Progenitor cell of endocrine pancreas (in vitro differentiated cells): ENCODE data around the gene RPTOR. TPM values are rescaled to one million over a fixed set of nuclear protein-coding genes. Genes with fewer than 3 reads are reported as not detected.

Source experiments
- DNase-seq: peaks from one replicate; pipeline ENCODE4 v3.0.0; 2021; ENCODE audit warnings: low spot score; ENCODE audit not compliant: unreplicated experiment
- H3K27ac Mint-ChIP-seq: 2 replicates; pipeline ENCODE4 v1.8.0; 2021; ENCODE audit warnings: mild to moderate bottlenecking, moderate library complexity, mixed read lengths
- H3K27me3 Mint-ChIP-seq: 2 replicates; pipeline ENCODE4 v1.8.0; 2021; ENCODE audit warnings: mixed read lengths
- H3K36me3 Mint-ChIP-seq: 2 replicates; pipeline ENCODE4 v1.8.0; 2022; ENCODE audit warnings: mixed read lengths; ENCODE audit not compliant: insufficient read depth
- H3K4me1 Mint-ChIP-seq: 2 replicates; pipeline ENCODE4 v1.8.0; 2021; ENCODE audit warnings: low read depth, mixed read lengths
- H3K4me3 Mint-ChIP-seq: 2 replicates; pipeline ENCODE4 v1.8.0; 2021; ENCODE audit warnings: low read depth, mild to moderate bottlenecking, moderate library complexity, mixed read lengths
- H3K9me3 Mint-ChIP-seq: 2 replicates; pipeline ENCODE4 v1.8.0; 2021; ENCODE audit warnings: low read depth, mixed read lengths
- long read RNA-seq: library from polyadenylated mRNA; unstranded; transcript quantifications from one replicate; pipeline ENCODE4 v2.0.0, GENCODE V29; 2020
- total RNA-seq: library from RNA; stranded (reverse); gene quantifications from 2 replicates; pipeline ENCODE4 v1.2.1, GENCODE V29; 2021
- TF ChIP-seq, protein P1 (sequence below): fragments of 200-600 bp; sonication (generic); IDR thresholded peaks from one replicate; pipeline ENCODE4 v1.5.0; 2021; ENCODE audit warnings: antibody characterized with exemption, mild to moderate bottlenecking; ENCODE audit not compliant: unreplicated experiment

Gene RPTOR, protein sequence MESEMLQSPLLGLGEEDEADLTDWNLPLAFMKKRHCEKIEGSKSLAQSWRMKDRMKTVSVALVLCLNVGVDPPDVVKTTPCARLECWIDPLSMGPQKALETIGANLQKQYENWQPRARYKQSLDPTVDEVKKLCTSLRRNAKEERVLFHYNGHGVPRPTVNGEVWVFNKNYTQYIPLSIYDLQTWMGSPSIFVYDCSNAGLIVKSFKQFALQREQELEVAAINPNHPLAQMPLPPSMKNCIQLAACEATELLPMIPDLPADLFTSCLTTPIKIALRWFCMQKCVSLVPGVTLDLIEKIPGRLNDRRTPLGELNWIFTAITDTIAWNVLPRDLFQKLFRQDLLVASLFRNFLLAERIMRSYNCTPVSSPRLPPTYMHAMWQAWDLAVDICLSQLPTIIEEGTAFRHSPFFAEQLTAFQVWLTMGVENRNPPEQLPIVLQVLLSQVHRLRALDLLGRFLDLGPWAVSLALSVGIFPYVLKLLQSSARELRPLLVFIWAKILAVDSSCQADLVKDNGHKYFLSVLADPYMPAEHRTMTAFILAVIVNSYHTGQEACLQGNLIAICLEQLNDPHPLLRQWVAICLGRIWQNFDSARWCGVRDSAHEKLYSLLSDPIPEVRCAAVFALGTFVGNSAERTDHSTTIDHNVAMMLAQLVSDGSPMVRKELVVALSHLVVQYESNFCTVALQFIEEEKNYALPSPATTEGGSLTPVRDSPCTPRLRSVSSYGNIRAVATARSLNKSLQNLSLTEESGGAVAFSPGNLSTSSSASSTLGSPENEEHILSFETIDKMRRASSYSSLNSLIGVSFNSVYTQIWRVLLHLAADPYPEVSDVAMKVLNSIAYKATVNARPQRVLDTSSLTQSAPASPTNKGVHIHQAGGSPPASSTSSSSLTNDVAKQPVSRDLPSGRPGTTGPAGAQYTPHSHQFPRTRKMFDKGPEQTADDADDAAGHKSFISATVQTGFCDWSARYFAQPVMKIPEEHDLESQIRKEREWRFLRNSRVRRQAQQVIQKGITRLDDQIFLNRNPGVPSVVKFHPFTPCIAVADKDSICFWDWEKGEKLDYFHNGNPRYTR (N-terminal part only)
- total RNA-seq: 39.9 and 40.0 TPM in 2 replicates
- long read RNA-seq, partial matches to known transcripts: 4 of 15 reads
- long read RNA-seq, other reads (novel, unspliced or antisense): 9 of 15 reads

DNA sequence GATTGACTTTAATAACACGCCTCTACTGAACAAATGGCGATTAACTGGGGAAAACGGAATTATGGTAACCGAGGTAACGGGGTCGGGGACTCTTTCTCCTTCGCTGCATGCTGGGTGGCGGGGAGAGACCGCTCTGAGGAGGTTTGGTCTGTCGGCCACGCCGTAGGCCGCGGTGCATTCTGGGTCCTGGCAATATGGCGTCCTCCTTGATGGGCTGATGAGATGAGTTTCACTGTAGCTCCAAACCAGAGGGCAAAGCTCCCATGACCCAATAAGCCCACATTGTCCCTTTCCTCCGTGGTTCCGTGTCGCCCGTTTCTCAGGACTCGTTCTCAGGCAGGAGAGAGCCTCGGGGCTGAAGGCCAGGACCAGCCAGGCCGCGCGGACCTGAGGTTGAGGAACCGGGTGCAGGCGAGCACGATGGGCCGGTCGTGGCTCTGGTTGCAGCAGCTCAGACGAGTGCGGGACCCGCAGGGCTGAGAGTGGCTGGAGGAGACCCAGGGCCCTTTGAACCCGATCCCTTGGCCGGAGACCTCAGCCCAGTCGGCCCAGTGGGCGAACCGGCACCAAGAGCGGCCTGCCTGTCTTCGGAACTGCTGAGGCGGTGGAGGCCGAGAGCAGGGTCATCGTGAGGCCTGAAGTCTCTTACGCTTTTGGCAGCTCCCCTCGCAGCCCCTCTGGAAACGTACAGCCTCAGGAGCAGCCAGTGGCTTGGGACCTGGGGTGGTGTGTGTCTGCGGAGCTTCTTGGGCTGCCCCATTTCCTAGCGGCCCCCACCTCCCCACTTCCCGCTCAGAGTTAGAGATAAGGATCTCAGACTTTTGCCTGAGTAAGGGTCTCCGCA lies at the start of gene RPTOR:
Gene RPTOR (plus strand): TSS at position 184 of the 844 bp plus-strand sequence. CDS start 792 bp downstream, outside the sequence.
- Mint-ChIP-seq H3K4me1 (peaks cover 16% of the 10 kb centered on the region), H3K9me3 (no peaks in the 10 kb centered on the region), H3K27ac (peak within 1 kb of the TSS; percentile 98), H3K4me3 (peak within 1 kb of the TSS; percentile 94), H3K27me3 (peaks cover 13% of the 10 kb centered on the region), H3K36me3 (no peaks in the 10 kb centered on the region)
- TF ChIP-seq, protein P1, sequence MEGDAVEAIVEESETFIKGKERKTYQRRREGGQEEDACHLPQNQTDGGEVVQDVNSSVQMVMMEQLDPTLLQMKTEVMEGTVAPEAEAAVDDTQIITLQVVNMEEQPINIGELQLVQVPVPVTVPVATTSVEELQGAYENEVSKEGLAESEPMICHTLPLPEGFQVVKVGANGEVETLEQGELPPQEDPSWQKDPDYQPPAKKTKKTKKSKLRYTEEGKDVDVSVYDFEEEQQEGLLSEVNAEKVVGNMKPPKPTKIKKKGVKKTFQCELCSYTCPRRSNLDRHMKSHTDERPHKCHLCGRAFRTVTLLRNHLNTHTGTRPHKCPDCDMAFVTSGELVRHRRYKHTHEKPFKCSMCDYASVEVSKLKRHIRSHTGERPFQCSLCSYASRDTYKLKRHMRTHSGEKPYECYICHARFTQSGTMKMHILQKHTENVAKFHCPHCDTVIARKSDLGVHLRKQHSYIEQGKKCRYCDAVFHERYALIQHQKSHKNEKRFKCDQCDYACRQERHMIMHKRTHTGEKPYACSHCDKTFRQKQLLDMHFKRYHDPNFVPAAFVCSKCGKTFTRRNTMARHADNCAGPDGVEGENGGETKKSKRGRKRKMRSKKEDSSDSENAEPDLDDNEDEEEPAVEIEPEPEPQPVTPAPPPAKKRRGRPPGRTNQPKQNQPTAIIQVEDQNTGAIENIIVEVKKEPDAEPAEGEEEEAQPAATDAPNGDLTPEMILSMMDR: no peak
- peak; percentile 82 for DNase-seq

DNA sequence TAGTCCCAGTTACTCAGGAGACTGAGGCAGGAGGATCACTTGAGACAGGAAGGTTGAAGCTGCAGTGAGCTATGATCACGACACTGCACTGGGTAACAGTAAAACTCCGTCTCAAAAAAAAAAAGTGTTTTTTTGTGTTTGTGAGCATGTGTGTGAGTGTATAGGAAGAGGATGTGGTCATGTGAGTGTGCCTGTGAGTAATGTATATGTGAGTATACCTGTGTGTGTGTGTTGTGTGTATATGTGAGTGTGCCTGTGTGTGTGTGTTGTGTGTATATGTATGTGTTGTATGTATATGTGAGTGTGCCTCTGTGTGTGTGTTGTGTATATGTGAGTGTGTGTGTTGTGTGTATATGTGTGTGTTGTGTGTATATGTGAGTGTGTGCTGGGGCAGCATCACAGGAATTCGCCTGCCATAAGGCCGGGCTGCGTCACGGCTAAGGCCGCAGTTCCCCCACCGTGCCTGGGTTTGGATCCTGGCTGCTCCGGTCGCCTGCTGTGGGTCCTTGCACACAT lies 46.9 kb upstream of the RPTOR start:
- H3K4me1 Mint-ChIP-seq: peaks cover 2% of the 10 kb centered on the region

DNA sequence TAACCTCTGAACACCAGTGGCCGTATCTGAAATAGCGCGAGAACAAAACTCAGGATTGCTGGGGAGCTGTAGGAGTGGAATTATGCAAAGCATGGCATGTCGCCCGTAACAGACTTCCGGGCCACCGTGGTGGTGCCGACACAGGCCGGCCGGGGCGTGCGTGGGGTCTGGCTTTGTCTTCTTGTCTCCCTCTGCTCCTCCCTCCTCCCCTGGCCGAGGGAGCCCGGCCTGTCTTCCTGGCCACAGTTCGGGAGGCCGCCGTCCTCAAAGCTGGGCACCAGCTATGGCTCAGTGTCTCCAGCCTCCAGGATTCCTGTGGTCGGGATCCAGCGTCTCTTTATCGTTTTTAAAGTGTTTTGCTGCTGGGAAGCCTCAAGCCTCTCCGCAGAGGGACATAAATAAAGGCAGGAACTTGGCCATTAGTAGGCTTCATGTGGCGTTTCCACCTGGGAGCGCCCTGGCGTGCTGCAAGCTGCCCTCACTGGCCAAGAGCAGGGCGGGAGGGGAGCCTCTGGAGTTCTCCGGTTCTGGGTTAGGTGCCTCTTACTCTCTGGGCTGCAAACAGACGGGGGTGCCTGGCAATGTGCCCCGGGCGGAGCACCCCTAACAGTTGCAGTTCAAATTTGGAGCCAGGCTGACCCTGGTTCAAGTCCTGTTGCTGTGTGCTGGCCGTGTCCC lies 46.3 kb upstream of the RPTOR start:
- no peak overlapping the region for H3K4me3 Mint-ChIP-seq

More for the DNA sequence above, 46.9 kb upstream of the RPTOR start:
- Mint-ChIP-seq H3K27me3 (peaks cover 39% of the 10 kb centered on the region), H3K27ac (no peak overlapping the region), H3K9me3 (no peaks in the 10 kb centered on the region), H3K4me3 (no peak overlapping the region), H3K36me3 (no peaks in the 10 kb centered on the region)
- no peak for DNase-seq
- TF ChIP-seq, protein P1: no peak

DNA sequence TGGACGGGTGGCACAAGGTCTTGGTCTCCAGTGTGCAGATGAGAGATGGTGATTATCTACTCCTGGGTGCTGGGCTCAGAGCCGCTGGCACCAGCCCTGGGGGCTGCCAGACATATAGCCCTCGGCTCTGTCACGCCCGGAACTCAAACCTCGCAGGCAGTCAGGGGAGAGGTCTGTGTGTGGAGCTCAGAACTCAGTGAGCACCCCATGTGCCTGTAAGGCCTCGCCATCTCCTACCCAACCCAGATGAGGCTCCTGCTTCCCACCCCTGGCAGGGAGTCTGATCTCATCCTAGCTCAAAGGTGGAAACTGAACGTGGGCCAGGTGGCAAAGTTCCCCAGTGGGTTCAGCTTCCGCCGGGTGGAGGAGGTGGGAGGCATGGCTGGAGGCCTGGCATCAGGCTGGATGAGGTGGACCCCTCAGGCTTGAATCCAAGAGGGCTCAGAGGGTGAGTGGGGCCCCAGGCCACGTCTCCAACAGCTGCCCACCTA lies 45.7 kb upstream of the RPTOR start:
- no peaks in the 10 kb centered on the region for H3K4me1 Mint-ChIP-seq
- no peak overlapping the region for H3K4me3 Mint-ChIP-seq
- no peak overlapping the region for H3K27ac Mint-ChIP-seq
- TF ChIP-seq, protein P1: no peak
- peaks cover 33% of the 10 kb centered on the region for H3K27me3 Mint-ChIP-seq
- no peaks in the 10 kb centered on the region for H3K36me3 Mint-ChIP-seq
- no peak for DNase-seq
- H3K9me3 Mint-ChIP-seq: no peaks in the 10 kb centered on the region

More for the DNA sequence above, 46.3 kb upstream of the RPTOR start:
- H3K27me3 Mint-ChIP-seq: peaks cover 35% of the 10 kb centered on the region
- H3K4me1 Mint-ChIP-seq: no peaks in the 10 kb centered on the region
- no peaks in the 10 kb centered on the region for H3K36me3 Mint-ChIP-seq
- TF ChIP-seq, protein P1: no peak
- no peak overlapping the region for H3K27ac Mint-ChIP-seq
- no peaks in the 10 kb centered on the region for H3K9me3 Mint-ChIP-seq
- DNase-seq: no peak
